NCI-H128 (cell line): Measurements from ENCODE around the gene SETD3.

Experiments
- DNase-seq: peaks from one replicate; lab custom pipeline; 2025; ENCODE audit not compliant: unreplicated experiment; lab: John Stamatoyannopoulos, UW

Gene SETD3

DNA sequence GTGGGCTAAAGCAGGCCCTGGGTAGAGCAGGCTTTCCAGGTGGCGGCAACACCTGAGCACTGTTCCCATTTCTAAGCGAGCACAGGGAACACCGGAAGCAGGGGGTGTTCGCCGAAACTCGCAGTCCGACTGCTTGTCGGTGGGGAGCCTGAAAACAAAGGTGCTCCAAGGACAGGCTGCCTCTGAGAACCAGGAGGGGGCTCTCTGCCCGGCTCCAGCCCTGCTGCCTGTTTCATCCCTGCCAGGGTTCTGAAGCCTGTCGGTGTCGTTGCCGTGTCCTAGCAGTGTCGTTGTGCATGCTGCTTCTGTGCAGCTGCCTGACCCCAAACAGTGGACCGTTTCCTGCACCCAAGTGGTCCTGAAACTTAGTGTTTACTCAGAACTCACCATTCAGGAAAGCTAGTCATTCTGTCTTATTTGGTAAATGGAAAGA lies 22.3 kb upstream of the SETD3 start:
- no peak for DNase-seq

DNA sequence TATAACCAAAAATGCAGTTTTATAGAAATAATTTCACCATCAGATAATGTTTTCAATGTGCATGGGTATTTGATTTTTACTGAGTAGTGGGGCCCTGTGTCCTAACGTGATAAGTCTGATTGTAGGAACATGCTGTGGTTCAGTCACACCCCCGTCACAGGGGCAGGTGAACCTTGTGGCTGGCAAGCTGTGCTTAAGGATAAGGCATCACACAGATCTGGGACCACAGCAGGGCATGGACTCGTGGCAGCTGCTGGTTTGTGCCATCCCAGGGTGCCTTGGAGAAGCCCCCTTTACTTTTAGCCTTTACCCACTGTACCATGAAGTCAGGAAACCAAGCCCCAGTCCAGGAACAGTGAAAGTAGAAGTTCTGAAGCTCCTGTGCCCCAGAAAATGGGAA lies 17.2 kb upstream of the SETD3 start:
- no peak for DNase-seq

DNA sequence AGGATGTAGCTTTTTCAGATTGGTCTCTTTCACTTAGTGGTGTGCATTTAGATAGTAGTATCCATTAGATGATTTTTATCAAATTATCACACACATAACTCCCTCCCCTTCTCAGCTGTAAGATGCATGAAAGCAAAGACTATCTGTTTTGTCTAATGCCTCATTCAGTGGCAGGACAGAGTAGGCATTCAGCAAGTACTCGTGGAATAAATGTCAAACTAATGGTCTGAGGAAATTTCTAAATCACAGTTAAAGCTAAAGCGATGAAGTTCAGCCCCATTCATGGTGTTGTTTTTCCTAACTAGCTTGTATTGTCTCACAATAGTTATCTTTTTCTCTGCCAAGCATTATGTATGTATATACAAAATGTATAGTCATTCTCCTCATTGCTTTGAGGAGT lies 16.7 kb upstream of the SETD3 start:
- no peak for DNase-seq

DNA sequence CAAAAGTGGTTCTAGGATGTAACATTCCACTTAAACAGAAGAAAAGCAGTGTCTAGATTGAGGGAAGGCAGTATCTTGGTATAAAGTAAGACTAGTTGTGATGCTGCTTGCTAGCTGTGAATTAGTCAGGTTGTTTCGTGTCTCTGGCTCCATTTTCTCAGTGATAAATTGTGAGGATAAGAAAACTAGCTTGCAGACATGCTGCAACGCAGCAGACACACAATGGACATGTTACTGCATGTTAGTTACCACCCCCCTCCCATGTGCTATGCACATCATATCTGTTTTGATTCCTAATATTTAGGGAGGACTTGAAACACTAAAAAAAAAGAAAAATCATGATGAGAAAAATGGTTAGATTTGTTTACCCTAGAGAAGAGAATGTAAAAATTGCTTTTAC lies 3.4 kb upstream of the SETD3 start:
- DNase-seq: no peak

DNA sequence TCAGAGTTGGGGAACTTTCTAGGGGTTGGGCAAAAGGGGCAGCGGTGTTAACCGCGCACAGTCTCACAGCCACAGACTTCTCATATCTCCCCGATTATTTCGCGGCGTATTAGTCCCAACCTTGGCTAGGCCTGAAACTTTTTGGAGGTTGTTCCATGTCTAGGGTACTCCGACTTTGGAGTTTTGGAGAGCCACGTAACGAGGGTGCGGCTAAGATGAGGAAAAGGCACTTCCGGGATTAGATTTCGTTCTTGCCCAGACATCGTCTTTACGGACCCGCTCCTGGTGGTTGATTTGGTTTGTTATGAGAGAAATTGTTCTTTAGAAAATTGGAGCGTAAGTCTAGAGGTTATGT lies 1.1 kb upstream of the SETD3 start:
- DNase-seq: no peak

DNA sequence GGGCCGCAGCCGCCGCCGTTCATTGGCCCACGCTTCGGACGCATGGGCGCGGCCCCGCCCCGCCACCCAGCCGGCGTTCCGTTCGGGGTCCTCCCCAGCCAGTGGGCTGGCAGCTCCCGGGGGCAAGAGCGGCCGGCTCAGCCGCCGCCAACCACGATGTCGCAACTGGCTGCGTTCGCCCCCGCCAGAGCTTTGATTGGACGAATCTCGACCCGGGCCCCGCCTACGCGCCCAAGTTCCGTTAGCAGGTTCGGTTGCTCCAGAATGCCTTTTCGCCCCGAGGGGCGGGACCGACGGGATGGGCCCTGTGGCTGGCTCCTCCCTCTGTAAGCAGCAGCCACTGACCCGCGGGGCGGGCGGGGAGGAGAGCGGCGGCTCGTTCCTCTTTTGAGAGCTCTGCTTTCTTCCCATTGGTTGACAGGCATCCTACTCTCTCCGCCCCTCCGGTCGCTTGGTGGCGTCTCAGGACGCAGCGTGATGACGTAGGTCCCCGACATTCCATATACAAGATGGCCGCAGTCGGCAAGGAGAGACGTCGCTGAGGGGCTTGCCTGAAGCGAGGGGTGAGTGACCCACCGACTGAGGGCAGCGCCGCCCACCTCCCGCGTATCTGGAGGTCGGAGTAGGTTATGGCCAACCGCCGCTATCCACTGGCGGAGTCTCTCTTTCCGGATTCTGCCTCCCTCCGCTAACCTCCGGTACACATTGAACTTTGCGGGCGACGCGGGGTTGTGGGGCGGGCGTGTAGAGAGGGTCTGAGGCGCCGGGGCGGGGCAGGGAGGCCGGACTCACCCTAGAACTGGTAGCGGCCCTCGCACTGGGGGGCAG lies 472 bp upstream of the SETD3 start, which contains the start of gene CCNK:
CCNK (plus strand) TSS at position 493 of the 828 bp plus-strand sequence. CDS start 11,269 bp downstream, outside the sequence.
- DNase-seq: peak; percentile 100

DNA sequence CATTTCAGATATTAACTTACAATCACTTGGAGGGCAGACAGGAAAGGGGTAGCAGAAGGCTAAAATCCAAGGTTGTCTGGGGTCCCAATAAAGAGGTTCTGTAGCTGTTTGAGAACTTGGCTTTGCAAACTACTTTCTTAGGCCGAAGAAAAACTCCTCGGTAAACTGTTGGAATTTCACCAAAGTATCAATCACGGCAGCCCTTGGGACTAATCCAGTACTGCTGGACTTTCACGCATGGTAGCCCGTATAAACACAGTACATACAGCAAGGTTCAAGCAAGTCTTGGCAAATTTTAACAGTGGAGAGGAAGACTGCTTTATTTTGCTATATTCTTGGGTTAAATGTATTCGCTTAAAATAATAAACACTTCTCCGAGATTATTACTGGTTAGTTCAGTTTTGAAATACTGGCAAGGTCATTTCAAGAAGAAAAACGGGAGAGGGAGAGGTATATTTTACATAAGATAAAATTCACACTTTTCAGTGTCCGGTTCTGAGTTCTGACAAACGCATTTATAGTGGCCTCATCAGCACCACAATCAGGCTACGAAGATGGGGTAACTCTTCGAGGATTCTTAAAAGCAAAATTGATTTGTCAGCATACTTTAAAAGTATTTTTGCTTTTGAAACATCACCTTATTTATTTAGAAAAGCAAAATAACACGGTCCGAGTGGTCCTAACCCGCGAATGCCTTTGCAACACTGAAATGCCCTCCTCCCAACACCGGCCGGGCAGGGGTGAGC lies 1.3 kb downstream of the SETD3 start:
- no peak for DNase-seq

DNA sequence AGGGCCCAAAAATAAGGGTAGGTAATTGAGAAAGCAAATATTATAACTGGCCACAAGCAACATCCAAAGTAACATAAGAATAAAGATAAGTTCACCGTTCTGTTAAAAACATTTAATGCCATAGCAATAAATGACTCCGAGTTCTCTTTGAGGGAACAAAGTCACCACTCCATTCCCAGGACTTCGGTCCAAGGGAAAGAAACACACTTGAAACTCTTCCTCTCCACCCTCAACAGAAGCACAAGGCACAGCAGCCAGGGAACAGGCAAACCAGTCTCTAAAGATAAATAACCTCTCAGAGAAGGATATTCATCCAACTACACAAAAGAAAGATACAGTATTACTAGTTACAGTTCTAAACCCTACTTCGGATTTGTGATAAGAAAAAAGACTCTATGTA lies 2.5 kb downstream of the SETD3 start:
- no peak for DNase-seq

DNA sequence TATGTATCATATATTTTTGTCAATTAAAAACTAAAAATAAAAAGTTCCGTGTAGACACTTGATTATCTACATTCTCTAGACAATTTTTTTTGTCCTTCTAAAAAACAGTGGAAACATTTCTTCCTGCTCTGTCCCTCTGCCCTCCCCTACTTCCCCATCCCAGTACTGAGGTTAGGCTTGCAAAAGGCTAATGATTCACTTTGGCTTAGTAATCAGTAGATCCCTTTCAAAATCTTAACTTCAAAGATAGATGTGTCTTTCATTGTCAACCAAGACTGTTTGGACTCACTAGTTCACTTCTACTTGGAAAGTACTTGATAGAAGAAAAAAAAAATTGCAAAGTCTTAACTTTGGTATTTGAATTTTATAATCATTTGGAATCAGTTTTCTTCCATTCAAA lies 3.8 kb downstream of the SETD3 start:
- no peak for DNase-seq

DNA sequence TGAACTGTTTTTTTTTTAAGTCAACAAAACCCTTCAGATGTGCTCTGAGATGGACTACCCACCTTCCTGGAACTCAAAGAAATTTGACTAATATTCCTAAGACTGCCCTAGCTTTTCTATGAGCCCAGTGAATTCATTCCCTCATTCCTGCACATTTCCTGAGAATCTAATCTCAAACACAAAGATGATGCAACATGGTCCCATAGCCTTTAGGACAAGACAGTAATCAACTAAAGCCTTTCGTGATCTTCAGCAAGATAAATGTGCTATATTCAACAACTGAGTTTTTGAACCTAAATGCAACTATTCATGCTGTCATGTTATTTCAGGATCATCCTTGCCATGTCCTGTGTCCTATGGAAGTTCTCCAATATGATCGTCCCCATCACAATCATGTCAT lies 5.0 kb downstream of the SETD3 start:
- no peak for DNase-seq

DNA sequence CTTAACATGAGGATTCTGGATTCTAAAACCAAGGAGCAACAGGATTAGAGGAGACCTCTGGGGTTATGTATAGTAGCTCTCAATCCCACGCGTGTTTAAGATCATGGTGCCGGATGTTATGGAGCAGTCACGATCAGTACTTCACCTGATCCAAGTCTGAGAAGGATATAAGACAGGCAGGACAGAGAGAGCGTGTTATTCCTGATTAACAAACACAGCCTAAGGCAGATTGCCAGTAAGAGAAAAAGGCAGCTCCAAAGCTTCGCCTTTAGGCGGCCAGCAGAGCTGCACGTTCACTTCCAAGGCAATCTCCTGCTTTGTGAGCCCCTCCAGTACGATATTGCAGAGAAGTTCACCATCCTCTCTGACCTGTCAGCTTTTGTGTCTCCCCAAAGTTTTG lies 5.5 kb downstream of the SETD3 start:
- DNase-seq: no peak

DNA sequence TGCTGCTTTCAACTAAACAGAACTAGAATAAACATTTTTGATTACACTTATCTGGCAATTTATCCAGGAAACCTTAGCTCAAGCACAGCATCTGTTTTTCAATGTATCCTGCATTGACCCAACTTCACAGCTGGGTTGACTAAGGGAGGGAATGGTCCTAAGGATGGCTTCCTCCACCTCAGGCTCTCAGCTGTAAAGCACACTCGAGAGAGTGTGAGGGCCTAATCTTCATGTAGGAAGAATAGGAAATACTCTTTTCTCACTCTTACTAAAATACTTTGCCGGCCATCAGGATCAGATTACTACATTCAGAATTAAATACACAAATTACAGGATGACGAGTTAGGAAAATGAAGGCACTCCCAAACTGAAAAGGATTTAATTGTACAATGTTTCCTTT lies 7.2 kb downstream of the SETD3 start:
- DNase-seq: no peak

DNA sequence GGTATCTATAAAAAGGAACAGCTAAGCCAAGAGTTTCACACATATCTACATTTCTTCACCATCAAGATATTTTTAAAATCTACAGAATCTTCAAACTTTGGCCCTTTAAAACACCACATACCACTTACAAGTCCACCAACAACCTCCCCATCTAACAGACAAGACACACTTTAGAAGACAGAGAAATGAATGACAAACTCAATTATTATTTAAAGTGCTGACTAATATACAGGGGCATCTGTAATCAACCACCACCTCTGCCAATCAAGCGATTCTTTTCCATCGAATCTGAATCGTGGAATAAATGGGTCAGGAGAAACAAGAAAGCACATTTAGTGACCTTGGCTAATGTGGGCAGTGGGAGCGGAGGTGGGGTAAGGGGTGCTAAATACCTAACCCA lies 7.7 kb downstream of the SETD3 start:
- DNase-seq: no peak

DNA sequence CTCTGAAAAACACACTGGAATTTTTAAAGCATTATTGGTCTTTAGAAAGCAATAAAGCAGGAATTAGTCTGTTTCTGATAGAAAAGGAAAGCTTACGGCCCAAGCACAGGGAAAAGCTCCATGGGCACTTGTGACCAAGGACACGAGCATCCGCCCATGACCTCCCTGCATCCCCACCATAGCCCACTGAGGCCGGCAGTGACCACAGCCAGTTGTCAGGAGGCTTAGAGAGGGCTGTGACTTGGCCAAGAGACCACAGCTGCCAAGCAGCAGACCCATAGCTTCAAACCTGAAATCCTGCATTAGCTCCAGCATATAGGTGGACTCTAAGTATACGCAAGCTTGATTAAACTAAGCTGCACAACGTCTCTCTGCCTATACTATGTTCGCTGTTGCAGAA lies 8.9 kb downstream of the SETD3 start:
- DNase-seq: no peak

DNA sequence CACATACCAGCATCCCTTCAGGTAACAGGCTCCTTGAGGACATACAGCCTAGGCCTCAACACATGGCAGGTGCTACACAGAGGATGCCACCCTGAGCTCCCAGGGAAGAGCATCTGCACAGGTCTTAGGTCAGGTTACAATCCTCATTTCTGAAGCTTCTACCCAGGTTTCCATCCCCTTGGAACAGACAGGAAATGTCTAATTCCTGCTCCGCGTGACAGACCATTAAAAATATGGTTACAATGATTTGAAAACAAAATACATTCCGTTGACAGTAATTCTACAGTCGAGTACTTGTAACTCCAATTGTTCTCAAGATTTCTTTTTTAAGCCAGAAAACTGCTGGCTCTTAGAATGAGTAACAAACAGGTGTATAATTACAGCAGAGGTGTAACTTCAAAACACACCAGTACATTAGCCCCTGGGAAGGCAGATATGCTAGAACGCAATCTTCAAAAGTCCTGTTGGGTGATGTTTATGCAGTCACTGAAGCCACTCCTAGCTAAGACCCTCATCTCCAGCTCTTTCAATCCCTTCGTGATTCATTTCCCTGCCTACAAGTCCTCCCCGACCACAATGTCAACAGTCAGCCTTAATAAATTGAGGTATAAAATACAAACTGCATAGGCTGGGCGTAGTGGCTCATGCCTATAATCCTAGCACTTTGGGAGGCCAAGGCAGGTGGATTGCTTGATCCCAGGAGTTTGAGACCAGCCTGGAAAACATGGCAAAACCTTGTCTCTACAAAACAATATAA lies 11.6 kb downstream of the SETD3 start:
- DNase-seq: no peak

DNA sequence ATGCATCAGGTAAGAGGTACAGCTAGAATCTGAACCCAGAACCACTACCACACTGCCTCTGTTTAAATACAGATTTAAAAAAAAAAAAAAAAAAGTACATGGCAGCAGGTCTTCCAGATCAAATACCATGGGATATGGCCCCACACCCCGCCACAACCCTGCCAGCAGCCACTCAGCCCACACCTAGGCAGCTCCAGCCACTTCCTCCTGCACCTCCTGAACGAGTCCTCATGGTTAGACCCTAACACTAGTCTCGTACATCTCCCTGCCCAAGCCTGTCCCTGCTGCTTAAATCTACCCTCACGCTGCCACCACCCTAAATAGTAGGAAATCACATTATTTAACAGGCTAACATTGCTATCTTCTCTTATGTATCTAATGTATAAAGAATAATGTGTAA lies 12.6 kb downstream of the SETD3 start:
- DNase-seq: no peak

DNA sequence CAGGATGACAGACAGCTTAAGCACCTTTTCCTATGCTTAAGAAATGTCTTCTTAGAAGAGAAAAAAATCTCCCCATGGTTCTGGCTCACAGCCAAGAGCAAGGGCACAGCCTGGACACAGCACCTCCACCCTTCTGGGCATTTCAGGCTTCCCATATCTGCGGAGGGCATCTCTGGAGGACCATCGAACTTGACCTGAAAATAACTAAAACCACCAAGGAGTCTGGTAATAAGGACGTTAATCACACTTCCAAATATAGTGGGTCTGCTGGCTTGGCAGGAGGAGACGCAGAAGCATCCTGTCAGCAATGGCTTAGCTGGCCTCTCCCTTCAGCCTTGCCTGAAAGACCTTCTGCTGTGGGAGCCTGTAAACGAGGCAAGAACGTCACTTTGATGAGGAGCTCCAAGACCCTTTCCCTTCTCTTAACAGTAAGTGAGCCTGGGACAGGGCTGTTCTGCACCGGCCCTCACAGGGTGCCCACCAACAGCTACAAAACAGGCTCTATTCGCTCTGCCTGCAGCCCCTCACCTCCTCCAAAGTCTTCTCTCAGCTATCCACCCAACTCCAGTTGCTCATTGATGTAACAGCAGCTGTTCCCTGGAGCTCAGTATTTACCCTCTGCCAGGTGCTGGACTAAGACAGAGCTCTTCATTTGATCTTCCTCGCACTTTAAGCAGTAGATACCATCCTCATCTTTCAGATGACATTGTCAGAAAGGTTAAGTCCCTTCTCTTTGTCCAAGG lies 13.2 kb downstream of the SETD3 start:
- no peak for DNase-seq

DNA sequence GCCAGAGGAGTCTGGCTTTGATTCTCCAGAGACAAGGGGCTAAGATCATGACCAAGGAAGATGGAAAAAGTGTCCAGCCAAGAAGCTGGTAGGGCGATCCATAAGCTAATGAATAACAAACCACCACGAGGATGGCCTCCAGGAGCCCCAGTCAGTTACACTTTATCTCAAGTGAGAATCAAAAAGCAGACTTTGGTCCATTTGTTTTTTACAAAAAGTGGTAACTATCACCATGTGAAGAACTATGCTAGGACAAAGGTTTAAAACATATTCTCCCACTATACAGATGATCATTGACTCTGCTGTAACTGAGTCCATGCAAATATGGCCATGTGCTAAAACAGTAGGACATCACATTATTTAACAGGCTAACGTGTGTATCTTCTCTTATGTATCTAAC lies 13.9 kb downstream of the SETD3 start:
- DNase-seq: no peak

DNA sequence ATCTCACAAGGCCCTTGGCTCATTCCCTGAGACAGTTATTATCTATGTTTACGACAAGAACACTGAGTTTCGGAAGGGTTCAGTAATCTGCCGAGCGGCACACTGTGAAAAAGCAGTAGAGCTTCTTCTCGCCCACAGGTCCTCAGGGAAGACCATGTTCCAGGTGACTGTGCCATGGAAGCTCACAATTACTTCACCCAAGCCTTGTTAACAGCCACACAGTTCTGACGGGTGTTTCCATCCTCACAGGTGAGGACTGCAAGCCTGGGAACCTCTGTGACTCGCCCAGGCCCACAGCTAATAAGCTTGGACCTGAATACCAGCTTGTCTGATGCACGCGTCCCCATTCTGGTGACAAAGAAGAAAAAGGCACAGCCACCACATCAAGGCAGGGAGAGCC lies 15.4 kb downstream of the SETD3 start:
- DNase-seq: no peak

DNA sequence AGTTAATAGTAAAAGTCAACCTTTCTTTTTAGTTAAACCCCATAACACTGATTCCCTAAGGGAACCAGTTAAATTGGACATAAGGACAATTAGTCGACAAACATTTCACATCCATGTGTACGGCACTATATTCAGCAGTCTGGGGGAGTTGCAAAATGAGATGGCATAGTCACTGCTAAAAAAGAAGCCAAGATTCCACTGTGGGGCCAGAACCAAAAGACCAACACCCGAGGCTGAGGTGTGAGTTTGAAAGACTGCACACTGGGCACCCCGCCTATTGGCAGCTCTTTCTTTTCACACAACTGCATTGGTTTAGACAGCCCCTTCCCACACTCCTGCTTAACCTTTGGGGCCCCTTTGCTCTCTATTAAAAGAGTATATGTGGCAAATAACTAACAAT lies 16.7 kb downstream of the SETD3 start:
- no peak for DNase-seq

DNA sequence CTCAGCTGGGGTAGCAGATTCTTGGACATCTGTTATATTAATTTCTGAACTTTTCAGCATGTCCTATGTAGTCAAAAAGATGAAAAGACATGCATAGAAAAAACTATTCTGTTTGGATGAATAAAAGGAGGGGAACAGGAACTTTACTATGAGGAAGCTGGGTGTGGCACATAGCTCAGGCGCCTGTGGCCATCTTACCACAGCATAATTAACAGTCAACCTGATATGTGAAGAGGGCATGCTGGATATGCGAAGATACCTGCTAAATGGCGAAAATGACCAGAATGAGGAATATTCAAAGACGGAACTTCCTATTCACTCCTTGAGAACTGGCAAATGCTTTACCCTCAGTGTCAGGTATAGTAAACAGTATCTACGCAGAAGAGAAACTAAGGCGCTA lies 18.4 kb downstream of the SETD3 start:
- DNase-seq: no peak
